Transverse colon (tissue), 4 donors: ENCODE results near the gene KRT23. TPM values are rescaled to one million over a fixed set of nuclear protein-coding genes. Genes with fewer than 3 reads are reported as not detected.

Experiments used
- DNase-seq: peaks from one replicate; pipeline ENCODE4 v3.0.0-alpha.2; 2019
- H3K27ac ChIP-seq, 4 donors: fragments of 200-600 bp; sonication (generic); 2 replicates each; pipeline ENCODE4 v1.5.1; 2016 to 2018; ENCODE audit warnings: inconsistent platforms in 4 of 4
- H3K27me3 ChIP-seq: fragments of 200-600 bp; sonication (generic); 2 replicates; pipeline ENCODE4 v1.5.1; 2017; ENCODE audit warnings: inconsistent platforms
- H3K36me3 ChIP-seq, 4 donors: fragments of 200-600 bp; sonication (generic); 2 replicates each; pipeline ENCODE4 v1.5.1; 2017 to 2019; ENCODE audit warnings: inconsistent platforms in 4 of 4
- H3K4me1 ChIP-seq, 4 donors: fragments of 200-600 bp; sonication (generic); 2 replicates each; pipeline ENCODE4 v1.5.1; 2017 to 2020; ENCODE audit warnings: inconsistent platforms in 4 of 4
- H3K4me3 ChIP-seq, 4 donors: fragments of 200-600 bp; sonication (generic); 1 replicate in 1 of 4; 2 replicates in 3 of 4; pipeline versions ENCODE4 v1.5.1 to v1.6.1; 2017 to 2019; ENCODE audit warnings: inconsistent platforms in 4 of 4
- H3K9me3 ChIP-seq, 2 donors: fragments of 200-600 bp; sonication (generic); 2 replicates each; pipeline ENCODE4 v1.5.1; 2017 to 2019; ENCODE audit warnings: inconsistent platforms in 2 of 2
- EP300 ChIP-seq: sonication (generic); formaldehyde crosslinking; IDR thresholded peaks from one replicate; pipeline ENCODE4 v1.6.1; 2017; ENCODE audit warnings: antibody characterized with exemption, low read depth
- POLR2A ChIP-seq: fragments of 450-650 bp; IDR thresholded peaks from one replicate; pipeline ENCODE4 v1.6.1; 2016; ENCODE audit warnings: antibody characterized with exemption, mild to moderate bottlenecking, moderate library complexity
- POLR2AphosphoS5 ChIP-seq, 3 donors: sonication (generic); formaldehyde crosslinking; IDR thresholded peaks; one replicate each; pipeline ENCODE4 v1.6.1; 2016; ENCODE audit warnings: antibody characterized with exemption in 3 of 3
- WGBS, 2 donors: methylation state at CpG; one replicate each; pipeline ENCODE4 v1.1.5; 2018; ENCODE audit warnings: low coverage in 1 of 2; 5-methylcytosine and 5-hydroxymethylcytosine counted together
- in situ Hi-C, 4 donors: fragments of 200-750 bp; cut with MboI; loops; one replicate each; pipeline versions ENCODE4 v1.15.0 to v1.15.1; 2017; ENCODE audit warnings: low sequenced_read_pairs in 3 of 4, low pct_ligation_motif_present in 1 of 4, low pct_unique_long_range_greater_than_20kb in 1 of 4
- intact Hi-C: fragments of 100-400 bp; cut with DNase I; formaldehyde crosslinking; loops from one replicate; pipeline ENCODE4 v1.15.1; 2023; ENCODE audit warnings: low total_unique reads
- total RNA-seq, 4 donors: library from RNA; depleted of rRNA; stranded (reverse); fragments of >200 nt; gene quantifications; one replicate each; pipeline ENCODE4 v1.1.0, GENCODE V29; 2016
- TF ChIP-seq, protein P1 (sequence below), 5 experiments: fragments of 200-600 bp in 3 of 5; fragments of 450-650 bp in 2 of 5; sonication (generic) in 3 of 5; IDR thresholded peaks; 1 replicate in 2 of 5; 2 replicates in 3 of 5; pipeline ENCODE4 v1.5.1; 2016 to 2017; ENCODE audit warnings: antibody characterized with exemption in 5 of 5, inconsistent platforms in 3 of 5, mild to moderate bottlenecking in 2 of 5, moderate library complexity in 1 of 5

Gene KRT23
- total RNA-seq, 4 donors from 2014 or later = 1.1 to 2.5 TPM; not detected in 2

DNA sequence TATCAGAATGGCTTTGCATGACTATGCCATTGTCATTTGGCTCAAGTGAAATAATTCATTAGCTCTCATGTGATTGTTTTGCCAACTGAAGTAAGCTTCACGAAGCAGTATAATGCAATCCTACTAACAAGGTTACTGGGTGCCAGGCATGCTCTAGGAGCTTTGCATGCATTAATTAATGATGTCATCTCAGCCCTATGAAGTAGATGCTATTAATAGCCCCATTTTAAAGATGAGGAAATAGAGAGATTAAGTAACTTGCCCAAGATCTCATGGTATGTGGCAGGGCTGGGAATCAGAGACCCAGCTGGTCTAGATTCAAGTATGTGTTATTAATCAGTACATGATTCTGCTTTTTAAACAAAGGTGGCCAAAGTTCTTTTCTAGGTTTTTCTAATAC lies 15.2 kb upstream of the KRT23 start:
- H3K4me1 ChIP-seq = peaks cover 0 to 5% (median 2%) of the 10 kb centered on the region in 4 donors
- H3K9me3 ChIP-seq = no peaks in the 10 kb centered on the region
- WGBS, 2 donors = 44 to 74% methylated on average over 1 of the region's 1 CpG
- H3K27ac ChIP-seq = no peak overlapping the region
- peaks cover 18% of the 10 kb centered on the region for H3K27me3 ChIP-seq
- no peak overlapping the region for H3K4me3 ChIP-seq
- intact Hi-C loops = no loop called here
- TF ChIP-seq, protein P1, sequence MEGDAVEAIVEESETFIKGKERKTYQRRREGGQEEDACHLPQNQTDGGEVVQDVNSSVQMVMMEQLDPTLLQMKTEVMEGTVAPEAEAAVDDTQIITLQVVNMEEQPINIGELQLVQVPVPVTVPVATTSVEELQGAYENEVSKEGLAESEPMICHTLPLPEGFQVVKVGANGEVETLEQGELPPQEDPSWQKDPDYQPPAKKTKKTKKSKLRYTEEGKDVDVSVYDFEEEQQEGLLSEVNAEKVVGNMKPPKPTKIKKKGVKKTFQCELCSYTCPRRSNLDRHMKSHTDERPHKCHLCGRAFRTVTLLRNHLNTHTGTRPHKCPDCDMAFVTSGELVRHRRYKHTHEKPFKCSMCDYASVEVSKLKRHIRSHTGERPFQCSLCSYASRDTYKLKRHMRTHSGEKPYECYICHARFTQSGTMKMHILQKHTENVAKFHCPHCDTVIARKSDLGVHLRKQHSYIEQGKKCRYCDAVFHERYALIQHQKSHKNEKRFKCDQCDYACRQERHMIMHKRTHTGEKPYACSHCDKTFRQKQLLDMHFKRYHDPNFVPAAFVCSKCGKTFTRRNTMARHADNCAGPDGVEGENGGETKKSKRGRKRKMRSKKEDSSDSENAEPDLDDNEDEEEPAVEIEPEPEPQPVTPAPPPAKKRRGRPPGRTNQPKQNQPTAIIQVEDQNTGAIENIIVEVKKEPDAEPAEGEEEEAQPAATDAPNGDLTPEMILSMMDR (IDR thresholded peaks at IDR 0.05) = no peak
- TF ChIP-seq EP300 (no peak), POLR2A (no peak), POLR2AphosphoS5 (IDR thresholded peaks at IDR 0.05) (no peak)
- in situ Hi-C loops = no loop called here
- DNase-seq = no peak
- H3K36me3 ChIP-seq = no peaks in the 10 kb centered on the region

DNA sequence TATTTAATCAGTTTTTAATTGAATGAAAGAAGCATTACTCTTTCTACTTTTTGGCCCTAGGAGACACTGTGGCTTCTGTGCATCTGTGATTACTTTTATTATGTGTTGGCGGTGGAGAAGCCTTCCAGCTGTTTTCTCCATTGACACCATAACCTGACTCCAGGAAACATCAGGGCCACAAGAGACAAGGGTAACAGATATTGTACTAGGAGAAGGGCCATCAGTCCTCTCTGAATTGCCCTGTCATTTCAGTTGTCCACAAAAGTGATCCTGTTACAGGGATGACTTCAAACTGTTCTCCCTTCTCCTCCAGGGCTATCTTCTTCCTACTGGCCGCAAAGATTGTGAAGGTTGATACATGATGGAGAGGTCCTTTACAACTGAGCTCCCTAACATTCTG lies 14.7 kb upstream of the KRT23 start:
- Histone ChIP-seq H3K27me3 (peaks cover 18% of the 10 kb centered on the region), H3K9me3 (no peaks in the 10 kb centered on the region), H3K4me3 (no peak overlapping the region), H3K4me1 (peaks cover 0 to 5% (median 2%) of the 10 kb centered on the region in 4 donors), H3K27ac (no peak overlapping the region), H3K36me3 (no peaks in the 10 kb centered on the region)
- DNase-seq = no peak
- intact Hi-C loops = no loop called here
- in situ Hi-C loops = no loop called here
- 88 to 94% methylated on average over 1 to 2 of the region's 2 CpGs for WGBS, 2 donors
- TF ChIP-seq EP300 = no peak
- no peak for TF ChIP-seq POLR2AphosphoS5 (IDR thresholded peaks at IDR 0.05)
- TF ChIP-seq, protein P1 (IDR thresholded peaks at IDR 0.05) = no peak
- no peak for TF ChIP-seq POLR2A

GRCh38 chr17:40951011-40951622 lies 13.7 kb upstream of the KRT23 start:
- peaks cover 0 to 5% (median 2%) of the 10 kb centered on the region in 4 donors for H3K4me1 ChIP-seq
- WGBS, 2 donors = 80 to 91% methylated on average over 1 to 2 of the region's 2 CpGs
- no peaks in the 10 kb centered on the region for H3K36me3 ChIP-seq
- H3K27me3 ChIP-seq = peaks cover 18% of the 10 kb centered on the region
- DNase-seq = no peak
- H3K27ac ChIP-seq = no peak overlapping the region
- in situ Hi-C loops (no loop called here), intact Hi-C loops (no loop called here)
- TF ChIP-seq EP300 (no peak), POLR2A (no peak), POLR2AphosphoS5 (IDR thresholded peaks at IDR 0.05) (no peak)
- TF ChIP-seq, protein P1 (IDR thresholded peaks at IDR 0.05) = no peak
- H3K9me3 ChIP-seq = no peaks in the 10 kb centered on the region
- no peak overlapping the region for H3K4me3 ChIP-seq

DNA sequence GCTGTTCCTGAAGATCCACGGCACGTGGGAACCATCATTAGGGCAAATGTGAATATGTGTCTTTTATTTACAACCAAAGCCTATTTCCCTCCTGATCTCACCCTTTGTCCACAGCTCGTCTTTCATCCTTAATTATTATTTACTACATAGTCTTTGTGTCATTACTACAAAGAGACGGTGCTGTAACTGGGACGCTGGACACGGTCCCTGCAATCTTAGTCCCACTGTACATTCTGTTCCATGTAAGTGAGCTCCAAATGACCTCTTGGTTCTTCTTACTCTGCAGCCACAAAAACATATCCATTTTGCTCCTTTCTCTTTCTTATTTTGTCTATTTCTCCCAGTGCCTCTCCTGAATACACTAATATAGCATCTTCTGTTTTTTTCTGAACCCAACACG lies 12.7 kb upstream of the KRT23 start:
- Histone ChIP-seq H3K4me3 (no peak overlapping the region), H3K36me3 (no peaks in the 10 kb centered on the region), H3K27ac (no peak overlapping the region), H3K27me3 (peaks cover 18% of the 10 kb centered on the region), H3K9me3 (no peaks in the 10 kb centered on the region), H3K4me1 (peaks cover 0 to 5% (median 2%) of the 10 kb centered on the region in 4 donors)
- TF ChIP-seq, protein P1 (IDR thresholded peaks at IDR 0.05) = no peak
- TF ChIP-seq POLR2A (no peak), POLR2AphosphoS5 (IDR thresholded peaks at IDR 0.05) (no peak), EP300 (no peak)
- DNase-seq = no peak
- 76 to 81% methylated on average over 6 to 7 of the region's 7 CpGs for WGBS, 2 donors
- in situ Hi-C loops (no loop called here), intact Hi-C loops (no loop called here)
